COLO829 (cell line): Measurements from ENCODE around the gene SERPINA9.
A peak's percentile ranks its signal among the peaks of the same experiment; 100 is the strongest.
"Not testable (repeated sequence)": the region's sequence is repeated elsewhere in the genome, so short reads cannot be mapped to it uniquely, and the experiment has no call there.

Experiments used
- DNase-seq: peaks from one replicate; pipeline ENCODE4 v3.0.0; 2012; ENCODE audit warnings: low spot score

Gene SERPINA9

GRCh38 chr14:94485944-94486841 lies 10.2 kb upstream of the SERPINA9 start:
- DNase-seq, result peak; percentile 75

GRCh38 chr14:94484481-94484880 lies 8.5 kb upstream of the SERPINA9 start:
- no peak for DNase-seq

DNA sequence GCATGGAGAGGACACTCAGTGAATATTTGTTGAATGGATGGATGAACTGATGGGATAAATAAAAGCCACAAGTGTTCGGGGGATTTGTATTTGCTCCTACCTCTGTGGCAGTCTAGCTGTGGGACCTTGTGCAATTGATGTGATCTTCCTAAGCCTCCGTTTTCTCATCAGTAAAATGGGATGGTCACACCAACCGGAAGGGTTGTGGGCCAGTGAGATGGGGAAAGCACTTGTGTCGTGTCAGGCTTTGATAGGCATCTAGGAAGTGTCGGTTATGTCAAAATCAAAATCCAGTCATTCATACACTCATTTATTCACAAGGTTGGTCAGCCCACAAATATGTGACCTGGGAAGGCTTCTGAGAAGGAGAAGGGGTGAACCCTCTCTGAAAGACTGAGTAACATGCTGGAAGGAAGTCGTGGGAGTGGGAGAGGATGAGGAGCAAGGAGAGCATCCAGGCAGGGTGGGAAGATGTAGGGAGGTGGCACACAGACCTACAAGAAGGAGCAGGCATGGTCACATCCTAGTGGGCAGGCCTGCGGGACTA lies 7.8 kb upstream of the SERPINA9 start:
- no peak for DNase-seq

GRCh38 chr14:94483071-94483451 lies 7.1 kb upstream of the SERPINA9 start:
- no peak for DNase-seq

GRCh38 chr14:94482132-94483070 lies 6.4 kb upstream of the SERPINA9 start:
- not testable (repeated sequence) for DNase-seq

DNA sequence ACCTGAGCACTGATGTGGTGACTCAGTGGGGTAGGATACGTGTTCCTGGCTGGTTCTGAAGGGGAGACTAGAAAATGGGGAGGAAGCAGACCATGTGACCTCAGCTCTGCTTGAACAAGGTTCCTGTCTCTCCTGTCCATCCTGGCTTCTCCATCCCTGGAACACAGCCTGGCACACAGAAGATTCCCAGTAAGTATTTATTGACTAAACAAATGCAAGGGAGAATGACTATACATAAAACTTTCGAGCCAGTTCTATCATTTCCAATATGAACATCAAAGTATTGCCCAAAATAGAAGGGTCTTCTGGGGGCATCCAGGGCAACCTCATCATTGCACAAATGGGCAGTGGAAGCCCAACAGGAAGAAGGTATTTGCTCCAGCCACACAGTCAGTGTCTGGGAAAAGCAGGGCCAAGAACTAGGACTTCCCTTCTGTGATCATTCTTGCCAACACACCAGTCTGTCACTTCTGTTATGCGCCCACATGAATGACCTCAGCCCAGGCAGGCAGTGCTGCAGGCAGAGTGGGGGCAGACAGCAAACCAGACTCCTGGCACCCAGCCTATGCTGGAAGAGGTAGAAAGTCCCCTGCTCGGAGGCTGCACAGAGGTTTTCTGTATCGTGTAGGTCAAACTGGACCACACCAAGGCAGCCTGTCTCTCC lies 5.6 kb upstream of the SERPINA9 start:
- no peak for DNase-seq

GRCh38 chr14:94480809-94481208 lies 4.8 kb upstream of the SERPINA9 start:
- DNase-seq, result no peak

DNA sequence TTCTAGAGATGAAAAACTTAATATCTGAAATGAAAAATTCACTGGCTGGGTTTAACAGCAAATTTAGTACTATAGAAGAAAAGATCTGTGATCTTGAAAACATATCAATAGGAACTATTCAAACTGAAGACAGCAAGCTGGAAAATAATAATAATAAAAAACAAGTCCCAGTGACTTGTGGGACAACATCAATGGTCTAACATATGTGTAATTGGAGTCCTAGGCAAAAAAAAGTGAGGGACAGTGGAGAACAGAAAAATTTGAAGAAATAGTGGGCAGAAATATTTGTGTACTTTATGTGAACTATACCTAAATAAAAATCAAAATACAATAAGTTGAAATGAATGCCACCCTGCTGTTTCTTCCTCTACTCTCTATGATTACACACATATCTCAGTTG lies 2.4 kb upstream of the SERPINA9 start:
- DNase-seq, result no peak

- no peak for DNase-seq
Measured at GRCh38 chr14:94474581-94475031, 1.4 kb downstream of the SERPINA9 start.

GRCh38 chr14:94473666-94474410 lies 2.2 kb downstream of the SERPINA9 start:
- DNase-seq, result no peak

DNA sequence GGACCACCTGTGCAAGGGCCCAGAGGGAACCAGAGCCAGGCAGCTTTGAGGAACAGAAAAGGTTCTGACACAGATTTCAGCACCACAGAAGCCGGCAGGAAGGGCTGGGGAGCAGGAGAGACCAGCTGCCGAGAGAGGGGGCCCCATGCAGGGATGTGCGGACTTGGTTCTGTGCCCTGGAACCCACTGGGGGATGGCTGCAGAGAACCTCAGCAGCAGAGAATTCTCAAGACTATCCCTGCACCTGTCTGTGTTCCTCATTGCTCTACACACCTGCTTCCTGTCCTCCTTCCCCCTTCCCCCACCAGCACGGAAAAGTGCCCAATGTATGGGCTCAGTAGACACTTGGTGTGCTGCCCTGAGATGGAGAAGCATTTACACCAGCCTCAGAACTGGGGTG lies 3.2 kb downstream of the SERPINA9 start:
- no peak for DNase-seq

DNA sequence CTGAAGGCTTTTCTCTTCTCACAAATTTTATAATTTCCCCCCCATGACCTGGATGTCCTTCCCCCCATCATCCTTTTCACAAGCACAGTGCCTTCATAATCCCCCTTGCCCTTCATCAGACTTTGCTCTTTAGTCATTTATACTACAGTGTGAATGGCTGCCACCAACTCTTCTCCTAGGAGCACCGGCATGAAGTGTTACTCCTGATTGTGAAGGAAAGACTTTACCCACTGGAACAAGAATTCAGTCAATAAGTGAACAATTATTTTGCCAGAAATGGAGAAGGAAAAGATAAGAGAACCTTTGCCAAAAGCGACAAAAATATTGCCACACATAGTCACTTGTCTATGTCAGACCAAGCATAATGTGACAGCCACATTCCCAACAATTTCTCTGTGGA lies 5.0 kb downstream of the SERPINA9 start:
- DNase-seq, result no peak

DNA sequence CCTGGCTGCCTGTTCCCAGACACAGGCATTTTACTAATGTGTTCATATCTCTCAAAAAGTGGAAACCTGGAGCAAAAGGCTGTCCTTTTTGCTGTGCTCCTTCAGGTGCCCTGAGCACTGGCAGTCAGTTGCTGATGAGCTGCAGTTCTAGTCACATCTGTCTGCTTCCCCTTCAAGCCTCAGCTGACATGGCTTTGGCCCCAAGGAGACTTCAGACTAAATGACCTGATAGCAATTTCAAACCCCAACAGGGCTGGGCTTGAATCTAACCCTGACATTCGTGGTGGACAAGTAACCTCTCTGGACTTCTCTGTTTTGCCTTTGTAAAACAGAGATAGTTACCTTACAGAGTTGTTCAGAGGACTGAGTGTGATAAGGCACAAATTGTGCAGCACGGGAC lies 5.7 kb downstream of the SERPINA9 start:
- no peak for DNase-seq

DNA sequence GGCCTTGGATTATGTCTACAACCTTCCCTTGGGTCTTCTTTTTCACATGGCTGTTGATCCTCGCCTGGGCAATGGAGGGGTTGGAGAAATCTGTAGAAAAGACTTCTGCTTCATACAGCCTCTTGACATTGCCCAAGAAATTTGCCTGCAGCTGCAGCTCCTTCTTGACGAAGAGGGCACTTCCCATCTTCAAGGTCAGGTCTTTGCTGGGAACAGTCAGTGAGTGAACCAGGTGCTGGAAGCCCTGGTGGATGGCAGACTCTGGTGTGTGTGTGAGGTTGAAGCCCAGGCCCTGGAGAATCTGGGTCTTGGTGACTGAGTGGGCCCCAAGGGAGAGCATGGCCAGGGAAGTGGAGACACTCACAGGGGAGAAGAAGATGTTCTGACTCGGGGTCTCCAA lies 6.7 kb downstream of the SERPINA9 start:
- DNase-seq, result no peak

GRCh38 chr14:94467728-94468520 lies 8.1 kb downstream of the SERPINA9 start:
- no peak for DNase-seq

- DNase-seq, result no peak
Measured at GRCh38 chr14:94466706-94467370, 9.2 kb downstream of the SERPINA9 start.

DNA sequence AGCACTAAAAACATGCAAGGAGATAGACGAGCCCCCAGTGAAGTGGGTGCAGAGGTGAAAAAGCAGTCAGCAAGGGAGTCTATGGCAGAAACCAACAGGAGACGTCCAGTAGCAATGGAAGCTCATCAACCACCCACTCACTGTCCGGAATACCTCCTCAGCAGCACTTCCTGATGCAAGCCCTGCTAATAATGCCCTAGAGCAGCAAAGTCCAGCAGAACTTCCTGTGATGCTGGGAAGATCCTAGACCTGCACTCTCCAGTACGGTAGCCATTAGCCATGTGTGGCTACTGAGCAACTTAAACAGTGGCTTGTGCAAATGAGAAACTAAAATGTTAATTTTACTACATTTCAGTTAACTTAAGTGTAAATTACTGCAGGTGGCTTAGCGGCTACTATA lies 11.0 kb downstream of the SERPINA9 start:
- DNase-seq, result no peak

- DNase-seq, result no peak
Measured at GRCh38 chr14:94464290-94464689, 11.7 kb downstream of the SERPINA9 start.

GRCh38 chr14:94462763-94463572 lies 13.0 kb downstream of the SERPINA9 start:
- no peak for DNase-seq
